22Rv1 (cell line): ENCODE results near the gene PRKACB.

Source experiments
- H3K27ac ChIP-seq: fragments of 450-650 bp; 2 replicates; pipeline ENCODE4 v1.5.1; 2017
- ZFX ChIP-seq: fragments of 450-650 bp; IDR thresholded peaks from 2 replicates; pipeline ENCODE4 v1.6.1; 2017; ENCODE audit warnings: antibody characterized with exemption, borderline replicate concordance
- TF ChIP-seq, protein P1 (sequence below): fragments of 450-650 bp; IDR thresholded peaks from 2 replicates; pipeline ENCODE4 v1.5.1; 2017; ENCODE audit warnings: mild to moderate bottlenecking

Gene PRKACB

GRCh38 chr1:84266748-84267147 is 122.7 kb downstream of the PRKACB start:
- no peak overlapping the region for H3K27ac ChIP-seq
- no peak for TF ChIP-seq ZFX
- TF ChIP-seq, protein P1, sequence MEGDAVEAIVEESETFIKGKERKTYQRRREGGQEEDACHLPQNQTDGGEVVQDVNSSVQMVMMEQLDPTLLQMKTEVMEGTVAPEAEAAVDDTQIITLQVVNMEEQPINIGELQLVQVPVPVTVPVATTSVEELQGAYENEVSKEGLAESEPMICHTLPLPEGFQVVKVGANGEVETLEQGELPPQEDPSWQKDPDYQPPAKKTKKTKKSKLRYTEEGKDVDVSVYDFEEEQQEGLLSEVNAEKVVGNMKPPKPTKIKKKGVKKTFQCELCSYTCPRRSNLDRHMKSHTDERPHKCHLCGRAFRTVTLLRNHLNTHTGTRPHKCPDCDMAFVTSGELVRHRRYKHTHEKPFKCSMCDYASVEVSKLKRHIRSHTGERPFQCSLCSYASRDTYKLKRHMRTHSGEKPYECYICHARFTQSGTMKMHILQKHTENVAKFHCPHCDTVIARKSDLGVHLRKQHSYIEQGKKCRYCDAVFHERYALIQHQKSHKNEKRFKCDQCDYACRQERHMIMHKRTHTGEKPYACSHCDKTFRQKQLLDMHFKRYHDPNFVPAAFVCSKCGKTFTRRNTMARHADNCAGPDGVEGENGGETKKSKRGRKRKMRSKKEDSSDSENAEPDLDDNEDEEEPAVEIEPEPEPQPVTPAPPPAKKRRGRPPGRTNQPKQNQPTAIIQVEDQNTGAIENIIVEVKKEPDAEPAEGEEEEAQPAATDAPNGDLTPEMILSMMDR = no peak

DNA sequence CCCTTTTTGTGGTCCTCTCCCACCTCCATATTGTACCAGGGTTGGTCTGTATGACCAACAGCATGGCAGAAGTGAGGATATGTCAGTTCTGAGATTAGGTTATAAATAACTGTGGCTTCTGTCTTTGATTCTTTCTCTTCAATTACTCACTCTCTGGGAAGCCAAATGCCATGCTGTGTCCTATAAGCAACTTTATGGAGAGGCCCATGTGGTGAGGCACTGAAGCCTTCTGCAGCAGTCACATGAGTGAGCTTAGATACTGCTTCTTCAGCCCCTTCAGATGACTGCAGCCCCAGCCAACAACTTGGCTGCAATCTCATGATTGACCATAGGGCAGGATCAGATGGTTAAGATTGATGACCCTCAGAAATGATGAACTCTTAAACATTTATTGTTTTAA is 123.4 kb downstream of the PRKACB start:
- TF ChIP-seq, protein P1 = no peak
- no peak for TF ChIP-seq ZFX
- H3K27ac ChIP-seq = no peak overlapping the region

DNA sequence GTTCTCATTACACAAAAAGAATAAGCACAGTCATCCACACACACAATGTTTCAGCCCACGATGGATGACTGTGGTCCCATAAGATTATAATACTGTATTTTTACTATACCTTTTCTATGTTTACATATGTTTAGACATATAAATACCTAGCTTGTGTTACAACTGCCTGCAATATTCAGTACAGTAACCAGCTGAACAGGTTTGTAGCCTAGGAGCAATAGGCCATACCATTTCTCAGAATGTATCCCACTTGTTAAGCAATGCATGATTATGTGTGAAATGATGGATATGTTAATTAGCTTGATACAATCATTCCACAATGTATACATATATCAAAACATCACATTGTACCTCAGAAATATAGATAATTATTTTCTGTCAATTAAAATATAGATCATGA is 124.3 kb downstream of the PRKACB start:
- H3K27ac ChIP-seq = no peak overlapping the region
- TF ChIP-seq ZFX = no peak
- TF ChIP-seq, protein P1 = no peak

DNA sequence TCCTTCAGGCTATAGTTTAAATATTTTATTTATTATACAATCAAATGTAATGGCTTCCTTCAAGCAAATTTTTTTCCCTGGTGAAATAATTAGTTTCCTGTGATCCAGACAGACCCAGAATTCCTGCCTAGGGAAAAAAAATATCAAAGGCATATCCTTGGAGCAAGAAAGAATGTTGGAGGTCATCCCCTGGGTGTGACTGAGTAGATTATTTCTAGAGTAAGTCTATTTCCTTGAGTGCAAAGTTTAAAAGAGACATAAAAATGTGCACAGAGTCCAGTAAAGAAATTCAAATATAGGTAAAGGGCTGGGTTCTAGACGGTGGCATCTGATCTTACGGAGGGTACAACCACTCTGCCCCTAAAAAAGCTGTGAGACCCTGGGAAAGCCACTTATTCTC is 125.2 kb downstream of the PRKACB start:
- no peak overlapping the region for H3K27ac ChIP-seq
- no peak for TF ChIP-seq ZFX
- TF ChIP-seq, protein P1 = no peak

DNA sequence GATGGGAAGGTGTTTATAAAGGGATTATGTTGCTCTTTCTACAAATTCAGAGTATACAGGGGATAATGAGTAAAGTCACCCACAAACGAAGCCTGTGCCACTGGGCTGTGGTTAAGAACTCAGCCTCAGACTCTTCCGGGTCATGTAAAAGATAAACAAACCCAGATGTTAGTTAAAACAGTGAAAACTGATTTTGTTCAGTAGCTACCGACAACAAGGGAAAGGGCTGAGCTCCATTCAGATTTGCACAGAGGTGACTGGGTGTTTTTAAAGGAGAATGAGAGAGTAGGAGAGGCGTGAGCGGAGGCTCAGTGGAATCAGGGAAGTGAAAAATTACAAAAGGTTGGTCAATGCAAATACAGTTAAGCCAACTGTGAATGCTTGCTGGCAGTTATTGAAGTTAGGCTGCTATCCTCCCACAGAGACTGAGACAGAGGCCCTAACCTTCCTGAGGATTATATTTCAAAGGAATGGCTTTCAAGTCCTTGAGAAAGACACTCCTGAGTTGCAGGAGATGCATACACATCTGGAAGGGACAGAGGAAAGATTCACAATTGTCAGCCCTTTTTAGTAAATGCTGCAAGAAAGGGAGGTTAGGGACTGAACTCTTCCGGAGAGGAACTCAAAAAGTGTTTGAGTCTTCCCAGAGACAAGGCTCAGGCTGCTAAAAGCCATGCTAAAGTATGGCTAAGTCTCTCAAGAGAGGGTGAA is 127.5 kb downstream of the PRKACB start:
- no peak overlapping the region for H3K27ac ChIP-seq
- TF ChIP-seq, protein P1 = no peak
- no peak for TF ChIP-seq ZFX

GRCh38 chr1:84272401-84272800 is 128.3 kb downstream of the PRKACB start:
- TF ChIP-seq ZFX = no peak
- TF ChIP-seq, protein P1 = no peak
- no peak overlapping the region for H3K27ac ChIP-seq

DNA sequence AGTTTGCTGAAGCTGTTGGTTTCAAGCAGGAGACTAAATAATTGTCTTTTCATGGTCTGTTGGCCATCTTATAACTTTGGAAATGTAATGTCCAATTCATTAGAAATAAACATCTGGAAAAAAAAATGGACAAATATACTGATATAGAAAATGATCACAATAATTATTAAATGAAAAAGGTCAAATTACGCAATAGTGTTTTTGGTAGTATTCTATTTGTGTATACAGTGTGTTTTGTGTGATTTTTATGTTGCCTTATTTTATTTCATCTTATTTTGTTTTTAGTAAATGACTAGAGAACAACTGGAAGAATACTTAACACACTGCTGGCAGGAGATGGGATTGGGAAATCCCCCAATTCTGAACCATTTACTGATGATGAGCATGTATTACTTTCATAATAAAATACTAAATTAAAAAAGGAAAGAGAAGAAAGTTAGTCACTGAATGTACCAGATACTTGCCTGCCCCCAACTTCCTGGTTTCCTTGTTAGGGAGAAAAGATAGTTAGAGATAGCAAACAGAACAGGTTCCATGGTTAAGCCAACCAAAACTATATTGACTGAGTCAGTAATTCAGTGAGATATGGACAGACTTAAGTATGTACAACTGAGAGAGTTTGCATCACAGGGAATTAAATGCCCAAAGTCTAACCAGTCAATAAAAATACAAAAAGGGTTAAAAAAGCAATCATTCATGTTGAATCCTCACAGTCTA is 133.4 kb downstream of the PRKACB start:
- no peak overlapping the region for H3K27ac ChIP-seq
- no peak for TF ChIP-seq ZFX
- TF ChIP-seq, protein P1 = no peak
